Measurements from ENCODE around the gene RAD51B.

GRCh38 chr14:68705741-68706283 is 886.2 kb downstream of the RAD51B start:
- TF ChIP-seq HOXA7 (CRISPR knock-in tag; IDR thresholded peaks at IDR 0.05) (no peak), MAFF (IDR thresholded peaks at IDR 0.05; ENCODE audit: low read depth, low read length) (no peak), POLR2AphosphoS2 (IDR thresholded peaks at IDR 0.05; ENCODE audit: low read depth, low read length) (no peak), BRF2 (CRISPR knock-in tag; IDR thresholded peaks at IDR 0.05) (no peak), ESRRA (CRISPR knock-in tag; IDR thresholded peaks at IDR 0.05; ENCODE audit: low read depth) (no peak), CTCF (CRISPR knock-in tag; IDR thresholded peaks at IDR 0.05) (no peak), NR2C2 (CRISPR knock-in tag; IDR thresholded peaks at IDR 0.05; ENCODE audit: borderline replicate concordance) (no peak), HDAC1 (CRISPR knock-in tag; IDR thresholded peaks at IDR 0.05) (no peak), THRA (CRISPR knock-in tag; IDR thresholded peaks at IDR 0.05; ENCODE audit: borderline replicate concordance) (no peak)

Data from HepG2 (cell line).